GM19328 (cell line): ENCODE data around the gene ZNF678.

Experiments used
- ATAC-seq: cut with Tn5 transposase; IDR thresholded peaks from one replicate; pipeline ENCODE4 v1.9.1; 2021; ENCODE audit warnings: mild to moderate bottlenecking, moderate library complexity; ENCODE audit not compliant: unreplicated experiment

Gene ZNF678

DNA sequence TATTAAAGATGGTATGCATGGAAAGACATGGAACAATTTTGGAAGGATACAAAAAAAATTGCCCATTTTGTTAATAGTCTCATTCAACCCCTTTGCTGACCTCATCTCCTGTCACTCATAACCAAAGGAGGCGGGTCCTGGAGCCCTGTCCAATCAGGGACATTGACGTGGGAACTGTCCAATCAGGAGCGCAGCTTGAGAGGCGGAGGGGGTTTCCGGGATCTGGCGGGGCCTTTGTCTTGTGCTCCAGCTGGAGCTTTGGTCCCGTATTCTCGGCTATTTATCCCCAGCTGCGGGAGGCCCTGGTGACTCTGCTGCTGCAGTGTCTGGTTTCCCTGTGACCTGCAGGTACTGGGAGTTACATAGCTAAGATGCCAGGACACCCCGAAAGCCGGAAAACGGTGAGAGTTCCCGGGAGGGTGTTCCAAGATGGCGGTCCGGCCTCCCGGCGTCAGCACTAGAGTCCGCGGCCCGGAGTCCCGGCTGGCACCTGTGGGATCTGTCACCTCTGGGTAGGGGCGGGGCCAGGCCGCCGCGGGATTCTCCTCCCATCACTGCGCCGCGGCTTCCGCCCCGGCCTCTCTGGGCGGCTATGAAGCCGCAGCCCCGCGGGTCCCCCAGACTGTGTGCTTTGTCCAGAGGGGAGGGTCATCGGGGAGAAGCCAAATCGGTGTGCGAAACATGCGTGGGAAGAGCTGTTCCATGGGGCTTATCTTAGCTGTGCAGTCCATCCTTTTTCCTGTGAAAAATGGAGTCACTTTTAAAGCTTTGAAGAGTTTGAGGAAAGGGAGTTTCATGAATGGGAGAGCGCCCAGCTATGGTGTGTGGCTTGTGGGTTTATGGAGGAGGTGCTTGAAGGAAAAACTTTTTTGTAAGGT, at the start of gene ZNF678:
Gene ZNF678 (plus strand): TSS at position 233 of the 878 bp plus-strand sequence. CDS start 87,436 bp downstream, outside the sequence.
- ATAC-seq = peak; percentile 97

DNA sequence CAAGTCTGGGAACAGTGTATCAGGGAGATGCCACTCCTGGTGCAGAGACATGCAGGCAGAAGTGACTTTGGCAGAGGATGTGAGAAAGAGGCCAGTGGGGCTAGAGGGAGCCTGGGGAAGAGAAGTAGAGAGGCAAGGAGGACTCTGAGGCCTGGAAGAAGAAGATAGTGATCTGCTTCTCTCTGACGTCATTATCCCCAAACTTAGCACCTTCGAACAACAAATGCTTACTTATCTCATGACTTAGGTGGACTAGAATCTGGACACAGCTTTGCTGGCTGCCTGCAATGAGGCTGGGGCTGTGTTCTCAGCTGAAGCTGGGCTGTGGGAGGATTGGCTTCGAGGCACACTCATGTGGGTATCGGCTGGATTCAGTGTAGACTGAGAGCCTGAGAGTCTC, 44.5 kb upstream of the ZNF678 start:
- no peak for ATAC-seq

DNA sequence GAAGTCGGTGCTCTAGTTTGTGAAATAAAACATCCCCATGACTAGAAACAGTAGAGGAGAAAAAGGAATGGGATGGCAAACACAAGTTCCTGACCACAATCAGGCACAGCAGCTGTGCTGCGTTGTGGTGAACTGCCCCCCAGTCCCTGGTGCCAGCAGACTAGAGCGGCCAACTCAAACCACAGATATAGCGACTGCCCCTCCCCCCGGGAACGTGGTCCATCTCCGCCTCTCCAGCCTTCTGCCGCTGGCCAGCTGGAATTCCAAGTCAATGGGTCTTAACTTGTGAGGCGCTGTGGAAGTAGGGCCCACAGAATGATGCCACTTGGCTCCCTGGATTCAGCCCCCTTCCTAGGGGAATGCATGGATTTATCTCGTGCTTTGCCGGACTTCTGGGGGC, 41.6 kb upstream of the ZNF678 start:
- ATAC-seq = no peak

DNA sequence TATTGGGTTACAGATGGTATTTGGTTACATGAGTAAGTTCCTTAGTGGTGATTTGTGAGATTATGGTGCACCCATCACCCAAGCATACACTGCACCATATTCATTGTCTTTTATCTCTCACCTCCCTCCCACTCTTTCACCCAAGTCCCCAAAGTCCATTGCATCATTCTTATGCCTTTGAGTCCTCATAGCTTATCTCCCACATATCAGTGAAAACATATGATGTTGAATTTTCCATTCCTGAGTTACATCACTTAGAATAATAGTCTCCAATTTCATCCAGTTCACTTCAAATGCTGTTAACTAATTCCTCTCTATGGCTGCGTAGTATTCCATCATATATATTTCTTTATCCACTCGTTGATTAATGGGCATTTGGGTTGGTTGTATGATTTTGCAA, 36.8 kb upstream of the ZNF678 start:
- no peak for ATAC-seq

DNA sequence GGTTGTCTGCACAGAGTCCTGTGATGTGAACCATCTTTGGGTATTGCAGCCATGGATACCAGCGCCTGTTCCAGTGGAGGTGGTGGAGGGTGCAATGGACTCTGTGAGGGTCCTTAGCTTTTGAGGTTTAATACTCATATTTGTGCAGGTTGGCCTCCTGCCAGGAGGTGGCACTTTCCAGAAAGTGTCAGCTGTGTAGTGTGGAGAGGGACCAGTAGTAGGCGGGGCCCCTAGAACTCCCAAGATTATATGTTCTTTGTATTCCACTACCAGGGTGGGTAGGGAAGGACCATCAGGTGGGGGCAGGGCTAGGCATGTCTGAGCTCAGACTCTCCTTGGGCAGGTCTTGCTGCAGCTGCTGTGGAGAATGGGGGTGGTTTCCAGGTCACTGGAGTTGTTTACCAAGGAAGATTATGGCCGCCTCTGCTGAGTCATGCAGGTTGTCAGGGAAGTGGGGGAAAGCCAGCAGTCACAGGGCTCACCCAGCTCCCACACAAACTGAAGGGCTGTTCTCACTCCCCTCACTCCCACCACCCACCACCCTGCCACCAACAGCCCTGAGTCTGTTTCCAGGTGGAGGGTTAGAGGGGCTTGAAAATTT, 31.2 kb upstream of the ZNF678 start:
- ATAC-seq = no peak

DNA sequence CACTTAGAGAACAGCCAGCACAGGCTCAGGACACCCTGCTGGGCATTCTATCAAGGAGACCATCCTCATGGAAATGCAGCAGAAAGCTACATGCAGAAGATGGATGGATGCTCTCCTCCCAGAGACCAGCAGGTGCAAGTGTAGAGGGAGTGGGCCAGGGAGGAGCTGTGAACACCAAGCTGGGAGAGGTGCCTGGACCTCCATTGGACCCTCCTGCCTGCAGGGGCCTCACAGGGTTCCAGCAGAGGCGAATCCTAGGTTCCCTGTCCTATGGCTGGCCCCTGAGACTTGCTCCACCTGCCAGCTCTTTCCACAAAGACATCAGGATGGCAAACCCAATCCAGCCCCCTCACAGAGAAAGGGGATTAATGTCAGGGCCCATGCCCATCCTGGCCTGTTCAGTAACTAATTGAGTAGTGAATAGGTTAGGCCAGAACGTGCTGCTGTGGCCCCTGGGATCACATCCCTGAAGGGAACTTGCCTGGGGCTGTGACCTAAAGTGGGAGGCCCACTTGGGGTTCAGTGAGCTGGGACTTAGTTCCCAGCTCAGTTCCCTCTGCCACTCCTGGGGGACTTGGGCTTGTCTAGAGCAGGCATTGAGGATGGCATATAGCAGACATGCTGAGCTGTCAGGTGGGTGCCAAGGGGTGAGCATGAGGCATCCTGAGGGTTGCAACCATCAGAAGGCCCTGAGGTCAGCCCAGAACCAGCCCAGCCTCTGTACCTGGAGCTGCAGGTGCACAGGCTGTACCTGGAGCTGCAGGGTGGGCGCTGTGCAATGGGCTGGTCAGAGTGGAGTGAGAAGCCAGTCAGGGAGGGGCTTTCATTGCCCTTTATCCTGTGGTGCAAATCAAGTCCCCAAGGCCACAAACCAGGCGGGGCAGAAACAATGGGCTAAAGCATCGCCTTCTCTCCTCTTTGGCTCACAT, 22.9 kb upstream of the ZNF678 start:
- ATAC-seq = no peak

DNA sequence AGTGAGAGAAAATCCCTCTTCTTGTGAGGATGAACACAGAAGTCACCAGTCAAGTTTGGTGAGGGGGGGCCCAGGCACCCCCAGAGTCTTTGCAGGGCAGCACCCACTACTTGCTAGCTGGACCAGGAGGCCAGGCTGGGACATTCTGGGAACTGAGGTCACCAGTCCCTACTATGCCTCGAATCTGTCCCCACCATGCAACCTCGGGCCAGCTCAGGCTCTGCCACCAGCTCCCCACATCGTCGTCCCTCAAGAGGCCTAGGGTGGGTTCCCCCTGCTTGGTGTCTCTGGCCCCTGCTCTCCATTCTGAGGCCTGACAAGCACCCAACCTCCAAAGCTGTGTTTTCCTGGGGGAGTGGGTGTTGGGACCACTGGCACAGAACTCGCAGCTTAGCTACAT, 22.2 kb upstream of the ZNF678 start:
- ATAC-seq = no peak

DNA sequence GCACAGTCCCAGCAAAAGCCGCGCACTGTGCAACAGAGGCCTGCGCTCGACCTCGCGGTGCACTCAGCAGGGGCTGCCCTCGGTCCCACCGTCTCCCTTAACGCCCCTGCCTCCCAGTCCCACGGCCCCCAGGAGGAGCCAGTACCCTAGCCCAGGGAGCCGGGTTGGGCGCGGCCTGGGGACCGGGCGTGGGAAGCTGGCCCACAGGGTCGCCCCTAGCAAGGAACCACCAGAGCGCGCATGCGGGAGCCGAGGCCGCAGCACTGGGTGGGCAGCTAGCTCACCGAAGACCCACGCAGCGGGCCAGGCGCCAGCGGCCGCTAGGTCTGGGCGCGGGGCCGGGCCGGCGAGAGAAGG, 21.6 kb upstream of the ZNF678 start:
- ATAC-seq = no peak

DNA sequence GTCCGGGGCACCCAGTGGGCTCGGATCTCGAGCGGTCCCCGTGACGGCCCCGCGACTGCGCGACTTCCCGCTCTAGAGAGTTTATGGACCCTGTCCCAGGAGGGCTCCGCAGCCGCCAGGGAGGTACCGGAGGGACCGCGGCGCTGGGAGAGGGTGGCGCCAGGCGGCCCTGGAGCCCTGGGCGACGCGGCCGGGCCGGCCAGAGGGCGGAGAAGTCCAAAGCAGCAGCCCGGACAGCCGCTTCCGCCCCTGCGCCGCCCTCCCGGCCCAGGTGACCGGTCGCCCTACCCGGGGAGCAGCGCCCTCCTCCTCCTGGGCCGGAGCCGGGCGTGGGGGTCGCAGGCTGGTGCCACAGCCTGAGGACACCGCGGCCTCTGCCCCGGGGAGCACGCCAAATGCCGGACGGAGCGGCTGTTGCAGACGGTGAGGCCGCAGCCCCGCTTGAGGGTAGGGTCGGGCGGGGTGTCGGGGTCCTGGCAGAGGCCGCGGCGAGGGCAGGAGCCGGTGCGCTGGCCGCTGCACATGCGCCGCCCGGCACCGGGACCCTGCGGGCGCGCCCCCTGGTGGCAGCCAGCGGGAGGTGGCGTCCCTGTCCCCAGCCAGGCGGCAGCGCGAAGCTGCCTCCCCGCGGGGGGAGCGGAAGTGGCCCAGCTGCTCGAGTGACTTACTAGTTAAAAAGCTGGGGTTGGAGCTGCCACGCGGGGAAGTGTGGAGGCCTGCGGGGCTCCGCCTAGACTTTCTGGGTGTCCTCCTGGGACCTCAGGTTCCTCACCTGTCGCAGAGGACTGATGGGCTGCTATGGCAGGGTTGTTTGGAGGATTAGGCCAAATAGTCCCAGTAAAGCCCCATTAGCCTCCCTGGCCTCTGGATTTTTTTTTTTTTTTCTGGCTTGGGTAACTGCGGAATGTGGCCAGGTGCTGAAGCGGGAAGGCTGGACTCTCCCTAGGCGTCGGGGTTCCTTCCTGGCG, 20.9 kb upstream of the ZNF678 start:
- ATAC-seq = peak; percentile 96

DNA sequence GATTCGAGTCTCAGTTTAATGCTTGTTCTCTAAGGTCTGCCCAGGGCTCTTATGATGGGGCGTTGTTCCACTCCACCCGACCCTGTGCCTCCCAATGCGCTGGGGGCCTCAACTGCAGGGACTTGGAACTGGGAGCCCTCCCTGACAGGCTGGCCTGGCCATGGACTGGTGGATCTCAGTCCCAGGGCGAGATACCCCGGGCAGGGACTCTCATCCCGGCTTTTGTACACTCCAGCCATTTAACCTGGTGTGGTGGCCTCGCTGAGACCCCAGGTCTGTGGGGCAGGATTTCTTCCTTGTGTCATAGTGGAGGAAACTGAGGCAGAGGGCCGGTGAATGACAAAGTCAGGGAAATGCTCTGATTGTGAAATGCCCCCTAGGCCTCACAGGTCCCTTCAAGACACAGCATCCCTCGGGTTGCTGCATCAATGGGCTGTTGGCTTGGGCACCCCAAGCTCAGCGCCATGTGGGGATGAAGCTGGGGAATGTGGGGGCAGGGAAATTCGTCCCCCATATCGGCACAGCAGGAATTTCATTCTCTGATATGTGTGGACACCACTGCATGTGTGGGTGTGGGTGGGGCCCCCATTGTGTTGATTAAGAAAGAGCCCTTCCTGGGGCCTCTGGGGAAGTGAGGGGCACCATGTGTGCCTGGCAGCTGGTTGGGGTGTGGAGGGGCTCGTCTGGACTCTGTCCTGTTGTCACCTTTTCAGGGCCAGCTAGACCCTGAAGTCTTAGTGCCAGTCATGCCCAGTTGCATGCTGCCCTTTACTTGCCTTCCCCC, 19.9 kb upstream of the ZNF678 start:
- ATAC-seq = no peak

DNA sequence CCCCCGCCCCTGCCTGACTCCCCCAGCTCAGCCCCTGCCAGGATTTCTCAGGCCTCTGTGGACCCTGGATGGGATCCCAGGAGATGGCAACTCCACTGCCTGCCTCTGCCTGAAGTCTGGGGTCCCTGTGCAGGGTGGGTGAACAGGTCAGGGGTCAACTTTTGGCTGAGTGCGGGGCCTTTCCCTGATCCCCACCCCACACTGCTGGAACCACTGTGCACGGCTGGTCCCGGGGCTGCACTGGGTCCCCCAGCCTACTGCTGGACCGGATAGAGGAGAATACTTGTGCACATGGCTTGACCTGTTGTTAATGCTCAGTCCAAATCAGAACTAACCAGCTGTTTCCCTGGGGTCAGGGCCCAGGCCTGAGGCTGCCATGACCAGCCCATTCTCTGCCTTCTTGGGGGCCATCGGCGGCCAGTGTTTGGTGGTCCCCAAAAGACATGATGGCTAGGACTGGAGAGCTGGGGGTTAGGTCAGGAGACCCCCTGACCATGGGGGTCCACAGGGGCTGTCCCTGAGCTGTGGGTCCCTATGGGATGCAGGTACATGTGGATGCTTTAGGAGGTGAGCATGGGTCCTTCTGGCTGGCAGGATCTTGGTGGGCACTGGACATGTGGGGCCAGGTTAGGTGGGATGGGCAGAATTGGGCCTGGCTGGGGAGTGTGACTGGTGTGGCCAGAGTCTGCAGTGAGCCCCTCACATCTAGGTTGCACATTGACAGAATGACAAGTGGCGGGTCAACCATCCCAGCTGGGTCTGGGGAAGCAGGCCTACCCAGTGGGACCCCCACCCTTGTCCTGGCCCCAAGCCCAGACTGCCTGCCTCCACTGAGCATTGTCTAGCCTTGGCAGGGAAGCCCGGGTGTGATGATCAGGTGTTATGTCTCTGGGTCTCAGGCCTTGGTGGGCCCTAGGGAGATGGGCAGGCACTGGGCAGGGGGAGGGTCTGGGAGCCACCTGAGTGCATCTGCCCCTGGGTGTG, 19.0 kb upstream of the ZNF678 start:
- no peak for ATAC-seq

DNA sequence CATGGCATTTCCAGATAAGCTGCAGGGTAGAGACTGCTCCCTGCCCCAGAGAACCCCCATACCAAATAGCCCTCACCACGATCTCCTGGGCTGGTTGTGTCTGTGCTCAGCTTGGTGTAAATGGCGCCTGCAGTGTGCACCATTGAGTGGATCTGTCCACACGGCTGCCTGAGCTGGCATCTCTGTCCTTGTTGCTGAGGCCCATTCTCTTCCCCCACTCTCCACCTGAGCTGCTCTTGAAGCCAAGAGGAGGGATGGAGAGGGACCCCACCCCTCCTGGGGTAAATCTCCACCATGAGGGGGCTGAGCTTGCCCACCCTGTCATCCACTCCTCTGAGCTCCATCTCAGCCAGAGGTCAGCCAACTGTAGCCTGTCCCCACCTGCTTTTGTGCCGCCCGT, 18.0 kb upstream of the ZNF678 start:
- ATAC-seq = no peak

DNA sequence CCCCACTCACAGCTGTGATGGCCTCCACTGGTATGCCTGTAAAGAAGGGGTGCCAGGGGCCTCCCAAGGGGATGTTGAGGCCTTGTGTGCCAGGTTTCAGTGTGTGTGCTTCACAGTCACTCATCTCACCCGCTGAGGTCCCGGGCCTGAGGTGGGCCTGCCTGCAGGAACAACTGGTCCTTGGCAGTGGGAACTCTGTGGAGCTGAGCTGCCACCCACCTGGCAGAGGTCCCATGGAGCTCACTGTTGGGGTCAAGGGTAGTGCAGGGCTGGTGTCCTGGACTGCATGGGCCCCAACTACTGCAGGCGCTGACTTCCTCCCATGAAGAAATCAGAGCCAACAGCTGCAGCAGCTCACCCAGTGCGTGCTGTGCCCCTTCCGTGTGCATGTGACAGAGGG, 17.3 kb upstream of the ZNF678 start:
- no peak for ATAC-seq

DNA sequence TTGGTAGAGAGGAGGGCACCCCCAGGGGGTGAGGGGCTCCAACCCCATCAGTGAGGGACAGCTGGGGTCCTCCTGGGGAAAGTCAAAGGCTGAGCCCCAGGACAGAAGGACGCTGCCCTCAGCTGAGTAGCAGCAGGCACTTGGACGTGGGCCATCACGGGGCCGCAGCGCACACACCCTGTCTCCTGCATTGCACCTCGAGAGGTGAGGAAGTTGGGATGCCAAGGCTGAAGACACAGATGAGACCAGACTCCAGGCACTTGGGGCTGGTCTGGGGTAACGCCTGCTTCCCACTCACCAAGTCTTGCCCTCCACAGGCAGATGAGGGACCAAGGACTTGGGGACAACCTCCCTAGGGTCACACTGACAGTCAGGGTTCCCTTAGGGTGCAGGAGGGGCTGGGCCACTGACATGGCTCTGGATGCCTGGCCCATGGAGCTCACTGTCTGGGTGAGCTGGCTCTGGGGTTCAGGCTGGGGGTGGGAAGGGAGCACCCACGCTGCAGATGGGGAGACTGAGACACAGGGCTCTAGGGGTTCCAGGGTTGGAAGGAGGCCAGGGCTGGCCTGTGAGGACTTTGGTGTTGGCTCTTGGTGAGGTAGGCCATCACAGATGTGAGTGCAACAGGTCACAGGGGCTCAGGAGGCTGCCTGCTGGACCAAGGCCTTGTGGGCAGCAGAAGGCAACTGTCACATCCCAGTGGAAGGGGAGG, 16.6 kb upstream of the ZNF678 start:
- no peak for ATAC-seq

DNA sequence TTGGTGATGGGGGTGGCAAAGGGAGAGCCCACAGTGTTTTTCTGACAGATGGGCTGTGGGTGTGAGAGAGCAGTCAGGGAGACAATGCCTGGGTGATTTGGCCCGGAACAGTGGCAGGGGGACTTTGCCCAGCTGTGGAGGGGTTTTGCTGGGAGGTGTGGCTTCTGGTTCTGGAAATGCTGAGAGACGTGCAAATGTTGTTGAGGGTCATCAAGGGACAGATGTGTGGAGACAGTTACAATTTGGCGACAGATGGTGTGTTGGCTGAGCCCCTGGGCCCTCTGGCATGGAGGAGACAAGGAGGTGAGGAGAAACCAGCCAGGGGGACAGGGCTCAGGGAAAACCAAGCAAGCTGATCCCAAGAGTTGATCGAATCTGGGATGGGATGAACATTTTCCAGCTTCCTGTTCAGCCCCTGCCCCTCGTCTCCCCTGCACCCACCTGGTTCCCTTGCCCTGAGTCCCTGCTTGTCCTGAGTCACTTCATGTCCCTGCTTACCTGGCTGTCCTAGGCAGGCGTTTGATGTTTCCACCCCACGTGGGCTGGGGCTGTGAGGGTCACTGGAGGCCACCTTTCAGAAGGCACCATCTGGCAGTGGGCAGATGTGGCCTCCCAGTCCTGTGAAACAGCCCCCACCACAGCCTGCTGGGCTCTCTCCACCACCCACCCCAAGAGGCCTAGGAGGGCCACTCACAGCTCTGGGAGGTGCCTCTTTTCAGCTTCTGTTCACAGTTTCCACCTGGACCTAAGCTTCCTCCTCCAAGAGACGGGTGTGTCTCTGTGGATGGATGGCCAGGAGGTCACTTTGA, 15.8 kb upstream of the ZNF678 start:
- no peak for ATAC-seq

DNA sequence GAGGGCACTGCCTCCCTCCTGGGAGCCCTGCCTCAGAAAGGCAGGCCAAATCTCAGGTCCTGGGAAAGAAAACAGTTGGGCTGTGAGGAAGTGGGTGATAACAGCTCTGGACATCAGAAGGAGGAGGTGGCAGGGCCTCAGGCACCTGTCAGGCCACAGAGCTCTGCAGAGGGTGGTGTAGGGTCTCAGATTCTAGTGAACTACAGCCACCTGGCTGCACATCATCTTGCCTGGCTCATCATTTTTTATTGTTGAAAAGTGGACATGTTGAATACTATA, 15.3 kb upstream of the ZNF678 start:
- no peak for ATAC-seq

DNA sequence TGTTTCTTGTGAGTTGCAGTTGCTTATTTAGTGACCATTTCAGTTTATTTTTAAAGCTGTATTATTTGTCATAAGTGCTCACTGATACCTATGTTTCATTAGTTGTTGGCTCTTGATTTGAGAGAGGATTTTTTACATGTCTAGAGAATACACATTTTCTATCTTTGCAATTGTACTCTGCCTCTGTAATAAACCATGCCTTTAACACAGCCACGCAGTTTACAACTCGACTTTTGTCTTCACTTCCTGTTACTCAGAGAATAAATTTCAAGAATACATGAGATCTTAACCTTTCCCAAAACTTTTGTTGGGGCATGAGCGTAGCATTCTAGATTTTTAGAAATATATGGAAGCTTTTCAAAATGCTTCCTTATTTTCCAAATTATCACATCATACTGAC, 14.9 kb upstream of the ZNF678 start:
- ATAC-seq = no peak
